PFSK-1 (cell line): Measurements from ENCODE around the gene P3R3URF.

ENCODE experiments used
- FOXP2 ChIP-seq: optimal IDR thresholded peaks from 2 replicates; pipeline ENCODE3; 2011; ENCODE audit warnings: borderline replicate concordance, control low read depth, inconsistent platforms; ENCODE audit not compliant: insufficient read depth; ENCODE audit errors: extremely low read length, extremely low read depth
- POLR2AphosphoS5 ChIP-seq: IDR thresholded peaks from 2 replicates; pipeline ENCODE4 v1.6.1; 2012; ENCODE audit warnings: low read depth, mild to moderate bottlenecking, control low read depth, low read length, moderate library complexity
- SIN3A ChIP-seq: IDR thresholded peaks from 2 replicates; pipeline ENCODE4 v1.6.1; 2012; ENCODE audit warnings: mild to moderate bottlenecking, low read length, moderate library complexity, borderline replicate concordance; ENCODE audit not compliant: insufficient read depth
- TAF1 ChIP-seq: IDR thresholded peaks from 2 replicates; pipeline ENCODE4 v1.6.1; 2012; ENCODE audit warnings: low read length, control low read depth, borderline replicate concordance; ENCODE audit not compliant: insufficient read depth
- TF ChIP-seq, protein P1 (sequence below), 2 experiments: IDR thresholded peaks; 2 replicates each; pipeline versions ENCODE4 v1.6.1 to v1.8.0; 2011 to 2012; ENCODE audit warnings: low read depth in 2 of 2, low read length in 2 of 2, control low read depth in 1 of 2, inconsistent platforms in 1 of 2, mild to moderate bottlenecking in 1 of 2, moderate library complexity in 1 of 2; ENCODE audit not compliant: insufficient read depth in 1 of 2

Gene P3R3URF

DNA sequence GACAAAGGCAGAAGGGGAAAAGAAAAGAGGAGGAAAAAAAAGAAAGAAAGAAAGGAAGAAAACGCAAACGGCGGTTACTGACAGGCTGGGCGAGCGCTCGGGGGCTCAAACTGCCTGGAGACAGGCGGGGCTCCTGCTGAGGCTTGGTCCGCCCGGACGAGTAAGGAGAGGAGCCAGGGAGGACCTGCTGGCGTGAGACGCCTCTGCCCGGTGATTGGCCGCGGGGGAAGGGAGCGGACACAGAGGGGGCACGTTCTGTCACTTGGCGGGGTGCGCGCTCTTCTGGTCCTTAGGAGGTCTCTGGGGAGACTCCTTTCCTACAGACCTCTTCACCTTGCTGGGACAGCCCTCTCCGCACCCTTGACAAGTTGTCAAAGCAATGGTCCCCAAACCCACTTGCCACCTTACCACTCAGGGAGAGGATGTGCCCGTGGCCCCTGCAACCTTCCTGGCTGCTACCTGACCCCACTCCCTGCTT, 43.1 kb downstream of the P3R3URF start:
- no peak for TF ChIP-seq TAF1
- TF ChIP-seq, protein P1, sequence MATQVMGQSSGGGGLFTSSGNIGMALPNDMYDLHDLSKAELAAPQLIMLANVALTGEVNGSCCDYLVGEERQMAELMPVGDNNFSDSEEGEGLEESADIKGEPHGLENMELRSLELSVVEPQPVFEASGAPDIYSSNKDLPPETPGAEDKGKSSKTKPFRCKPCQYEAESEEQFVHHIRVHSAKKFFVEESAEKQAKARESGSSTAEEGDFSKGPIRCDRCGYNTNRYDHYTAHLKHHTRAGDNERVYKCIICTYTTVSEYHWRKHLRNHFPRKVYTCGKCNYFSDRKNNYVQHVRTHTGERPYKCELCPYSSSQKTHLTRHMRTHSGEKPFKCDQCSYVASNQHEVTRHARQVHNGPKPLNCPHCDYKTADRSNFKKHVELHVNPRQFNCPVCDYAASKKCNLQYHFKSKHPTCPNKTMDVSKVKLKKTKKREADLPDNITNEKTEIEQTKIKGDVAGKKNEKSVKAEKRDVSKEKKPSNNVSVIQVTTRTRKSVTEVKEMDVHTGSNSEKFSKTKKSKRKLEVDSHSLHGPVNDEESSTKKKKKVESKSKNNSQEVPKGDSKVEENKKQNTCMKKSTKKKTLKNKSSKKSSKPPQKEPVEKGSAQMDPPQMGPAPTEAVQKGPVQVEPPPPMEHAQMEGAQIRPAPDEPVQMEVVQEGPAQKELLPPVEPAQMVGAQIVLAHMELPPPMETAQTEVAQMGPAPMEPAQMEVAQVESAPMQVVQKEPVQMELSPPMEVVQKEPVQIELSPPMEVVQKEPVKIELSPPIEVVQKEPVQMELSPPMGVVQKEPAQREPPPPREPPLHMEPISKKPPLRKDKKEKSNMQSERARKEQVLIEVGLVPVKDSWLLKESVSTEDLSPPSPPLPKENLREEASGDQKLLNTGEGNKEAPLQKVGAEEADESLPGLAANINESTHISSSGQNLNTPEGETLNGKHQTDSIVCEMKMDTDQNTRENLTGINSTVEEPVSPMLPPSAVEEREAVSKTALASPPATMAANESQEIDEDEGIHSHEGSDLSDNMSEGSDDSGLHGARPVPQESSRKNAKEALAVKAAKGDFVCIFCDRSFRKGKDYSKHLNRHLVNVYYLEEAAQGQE (IDR thresholded peaks at IDR 0.05; ENCODE audit: insufficient read depth in 1 of 2, low read depth in 2 of 2, low read length in 2 of 2) = no peak; a peak in 1 of 4 replicates
- TF ChIP-seq POLR2AphosphoS5 = no peak; the same call in 1 of the 2 replicates
- no peak for TF ChIP-seq SIN3A
- no peak for TF ChIP-seq FOXP2

DNA sequence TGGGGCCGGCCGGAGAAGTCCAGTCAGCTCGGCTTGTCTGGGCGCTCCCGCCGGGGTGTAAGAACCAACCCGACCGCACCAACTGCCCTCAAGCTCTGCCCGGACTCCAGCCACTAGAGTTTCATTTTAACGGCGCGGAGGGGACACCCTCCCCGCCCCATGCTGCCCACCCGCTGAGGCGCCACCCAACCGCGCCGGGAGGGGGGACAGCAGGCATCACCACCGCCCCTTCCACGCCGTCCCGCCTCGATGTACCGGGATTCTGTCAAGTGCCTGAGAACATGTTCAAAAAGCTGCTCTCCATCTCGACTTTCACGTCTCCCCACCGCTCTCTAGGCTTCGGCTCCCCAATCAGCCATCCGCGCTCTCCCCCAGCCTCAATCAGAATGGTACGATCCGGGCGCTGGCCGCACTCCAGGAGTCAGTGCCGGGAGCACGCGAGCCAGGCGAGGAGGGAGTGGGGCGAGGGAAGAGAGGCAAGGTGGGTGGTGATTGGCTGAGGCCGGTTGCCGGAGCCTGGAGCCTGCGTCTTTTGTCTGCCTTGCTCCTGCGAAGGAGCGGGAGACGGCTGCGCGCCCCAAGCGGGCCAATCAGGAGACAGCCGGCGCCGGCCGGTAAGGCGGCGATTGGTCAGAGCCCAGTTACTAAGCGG, 43.6 kb downstream of the P3R3URF start, which contains the start of gene PIK3R3:
Gene PIK3R3 (minus strand): TSS at position 101 of the 652 bp plus-strand sequence. CDS start 677 bp downstream, outside the sequence.
- TF ChIP-seq, protein P1 (IDR thresholded peaks at IDR 0.05; ENCODE audit: insufficient read depth in 1 of 2, low read depth in 2 of 2, low read length in 2 of 2) = peak in 1 of 2 experiments; percentile 8; a peak in 1 of 4 replicates
- TF ChIP-seq SIN3A (no peak; the same call in 1 of the 2 replicates), POLR2AphosphoS5 (peak; percentile 98), FOXP2 (no peak), TAF1 (peak; percentile 93)

DNA sequence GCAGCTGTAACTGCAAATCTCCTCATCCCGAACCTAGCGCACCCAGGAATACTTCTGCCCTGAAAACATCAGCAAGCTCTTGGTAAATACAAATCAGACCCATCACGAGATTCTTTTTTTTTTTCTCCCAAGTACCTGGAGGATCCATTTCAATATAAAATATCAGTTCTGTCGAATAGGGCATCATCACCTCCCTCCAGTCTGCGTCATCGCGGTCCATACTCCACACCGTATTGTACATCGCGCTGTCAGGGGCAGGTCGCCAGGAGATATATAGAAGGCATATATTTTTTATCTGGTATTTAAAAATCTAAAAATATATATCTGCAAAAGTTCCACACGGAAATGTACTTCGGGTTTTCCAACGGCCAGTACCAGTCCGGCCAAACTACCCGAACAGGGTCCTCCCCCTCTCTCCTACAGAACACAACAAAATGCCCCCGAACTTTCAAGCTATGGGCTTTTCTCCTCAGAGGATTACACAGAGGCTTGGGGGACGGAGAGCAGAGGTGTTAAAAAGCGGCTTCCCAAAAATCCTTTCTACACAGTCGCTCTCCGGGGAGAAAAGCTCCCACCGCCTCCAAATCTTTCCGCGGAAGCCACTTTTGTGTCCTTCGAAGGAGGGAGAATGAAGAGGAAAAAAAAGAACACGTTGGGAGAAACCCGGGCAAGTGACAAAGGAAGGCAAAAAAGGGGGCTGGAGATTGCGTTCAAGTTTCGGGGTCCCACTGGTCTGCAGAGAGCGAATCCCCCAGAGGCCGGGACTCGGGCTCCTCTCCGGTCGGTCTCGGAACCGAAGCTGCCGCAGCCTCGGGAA, 44.4 kb downstream of the P3R3URF start:
- no peak for TF ChIP-seq TAF1
- no peak for TF ChIP-seq SIN3A
- no peak for TF ChIP-seq POLR2AphosphoS5
- no peak for TF ChIP-seq FOXP2
- TF ChIP-seq, protein P1 (IDR thresholded peaks at IDR 0.05; ENCODE audit: insufficient read depth in 1 of 2, low read depth in 2 of 2, low read length in 2 of 2) = no peak

DNA sequence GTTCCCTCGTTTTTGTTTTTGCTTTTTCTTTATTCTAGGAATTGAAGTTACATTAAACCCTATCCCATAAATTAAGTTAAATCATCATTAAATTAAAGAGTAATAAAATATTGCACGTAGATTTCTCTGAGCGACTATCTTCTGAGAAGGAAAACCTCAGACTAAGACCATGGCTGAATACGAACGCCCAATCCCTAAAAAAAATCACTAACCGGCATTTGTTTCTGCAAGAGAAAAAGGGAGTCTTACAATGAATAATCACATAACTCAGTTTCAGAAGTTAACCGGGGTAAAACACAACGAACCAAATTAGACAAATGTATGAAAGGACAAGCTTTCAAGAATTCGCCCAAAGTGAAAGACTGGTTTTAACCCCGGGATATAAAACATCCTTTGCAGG, 45.2 kb downstream of the P3R3URF start:
- TF ChIP-seq FOXP2 (no peak), POLR2AphosphoS5 (no peak), TAF1 (no peak), SIN3A (no peak)
- TF ChIP-seq, protein P1 (IDR thresholded peaks at IDR 0.05; ENCODE audit: insufficient read depth in 1 of 2, low read depth in 2 of 2, low read length in 2 of 2) = no peak
